ENCODE results near the gene HGS. TPM values are rescaled to one million over a fixed set of nuclear protein-coding genes. Genes with fewer than 3 reads are reported as not detected.

Gene HGS
- total and polyA plus RNA-seq, 2 of the 4 experiments (the other 2 are of a cell fraction), result 52.5 to 137 TPM

- ChIA-PET POLR2A (ENCODE audit: unreplicated experiment) (interaction anchor here (0.5 kb wide), 1 partner anchor 119 kb away, joined by 14 read pairs; no protein-coding TSS in a partner anchor), CTCF (no interaction called here)
- Histone ChIP-seq H3K4me3 (ENCODE audit: insufficient read depth, low read depth, low read length) (no peak overlapping the region), H3K18ac (ENCODE audit: low read depth, low read length) (no peak overlapping the region), H3K36me3 (ENCODE audit: control insufficient read depth, insufficient read depth, low read length) (no peaks in the 10 kb centered on the region), H2BK20ac (ENCODE audit: low read depth, low read length) (no peak overlapping the region), H3K27me3 (ENCODE audit: control insufficient read depth, insufficient read depth, low read length) (no peaks in the 10 kb centered on the region; the same call in 1 of the 2 replicates), H2BK15ac (ENCODE audit: low read depth, low read length) (no peak overlapping the region), H4K8ac (ENCODE audit: low read depth in 2 of 2, low read length in 2 of 2) (peak overlapping the region in 1 of 2 experiments; percentile 44; a peak in 1 of 4 replicates), H3K27ac (ENCODE audit: insufficient read depth, low read length) (no peak overlapping the region; the same call in 1 of the 2 replicates), H4K91ac (ENCODE audit: insufficient read depth, low read depth, low read length) (no peak overlapping the region), H3K9me1 (ENCODE audit: insufficient read depth, low read length) (peaks cover 3% of the 10 kb centered on the region; the same call in 1 of the 2 replicates), H3K79me1 (ENCODE audit: low read depth in 1 of 2, low read length in 2 of 2) (no peaks in the 10 kb centered on the region), H2AK5ac (ENCODE audit: low read depth, low read length) (no peak overlapping the region), H2BK5ac (ENCODE audit: low read depth, low read length, poor library complexity, severe bottlenecking) (no peak overlapping the region), H3K9me3 (ENCODE audit: control insufficient read depth, insufficient read depth, low read length) (no peaks in the 10 kb centered on the region), H2AK9ac (replicated peaks; ENCODE audit: low read depth, low read length, poor library complexity) (peak overlapping the region; percentile 78), H2BK120ac (ENCODE audit: low read depth, low read length) (peak overlapping the region; percentile 15; the same call in 1 of the 2 replicates), H4K20me1 (ENCODE audit: insufficient read depth, low read length) (no peaks in the 10 kb centered on the region; the same call in 1 of the 2 replicates), H3K23ac (ENCODE audit: low read depth, low read length) (no peak overlapping the region), H3K4ac (ENCODE audit: low read depth, low read length) (peak overlapping the region; percentile 35; the same call in 1 of the 2 replicates), H3K14ac (replicated peaks; ENCODE audit: low read depth, low read length) (peak overlapping the region; percentile 91), H2AFZ (replicated peaks; ENCODE audit: low read length, poor library complexity) (peak overlapping the region; percentile 90), H3K4me2 (ENCODE audit: low read depth, low read length) (peak overlapping the region; percentile 36; the same call in 1 of the 2 replicates), H3K4me1 (ENCODE audit: control insufficient read depth, insufficient read depth, low read length) (peaks cover 5% of the 10 kb centered on the region), H3K56ac (ENCODE audit: extremely low read depth, insufficient read depth, low read length) (no peak overlapping the region), H3K9ac (ENCODE audit: low read depth, low read length) (no peak overlapping the region), H4K5ac (ENCODE audit: low read depth, low read length) (no peak overlapping the region; the same call in 1 of the 2 replicates)
- intact Hi-C loops (cut with micrococcal nuclease), result no loop called here
- TF ChIP-seq MAZ (IDR thresholded peaks at IDR 0.05; ENCODE audit: borderline replicate concordance, low read depth, low read length), result no peak
- TF ChIP-seq ELK1 (IDR thresholded peaks at IDR 0.05; ENCODE audit: borderline replicate concordance, low read depth, low read length), result no peak
- no peak for TF ChIP-seq BHLHE40 (IDR thresholded peaks at IDR 0.05; ENCODE audit: low read depth, low read length)
- dilution Hi-C loops (cut with HindIII; ENCODE audit: low sequenced_read_pairs, unreplicated experiment), result no loop called here
- no TSS peak for BruUV-seq (replicated peaks)
- WGBS, 2 experiments (ENCODE audit: extremely low coverage in 2 of 2, insufficient read length in 1 of 2), result 45% methylated on average over 8 of the region's 30 CpGs; no CpG with 5 or more reads in 1 of the 2 experiments
- DNase-seq (peak; percentile 33), ATAC-seq (ENCODE audit: low read depth) (peak; percentile 18; the same call in 1 of the 2 replicates)
- in situ Hi-C loops (cut with MboI; ENCODE audit: low sequenced_read_pairs), result no loop called here
These were observed 51.7 kb downstream of the HGS start for GRCh38 chr17:81735264-81736102.
